HUES48 (cell line): ENCODE measurements around the gene TDP1.

ENCODE experiments used
- H3K27ac ChIP-seq: one replicate; pipeline ENCODE4 v1.7.0; 2013; ENCODE audit warnings: low read depth, low read length, inconsistent platforms
- H3K27me3 ChIP-seq: 2 replicates; pipeline ENCODE4 v1.6.1; 2013; ENCODE audit warnings: mild to moderate bottlenecking, low read length; ENCODE audit not compliant: control insufficient read depth, insufficient read depth
- H3K36me3 ChIP-seq: 2 replicates; pipeline ENCODE4 v1.6.1; 2013; ENCODE audit warnings: low read length; ENCODE audit not compliant: control insufficient read depth, insufficient read depth
- H3K4me1 ChIP-seq: 2 replicates; pipeline ENCODE4 v1.6.1; 2013; ENCODE audit warnings: mild to moderate bottlenecking, low read length; ENCODE audit not compliant: control insufficient read depth, insufficient read depth
- H3K4me3 ChIP-seq: 2 replicates; pipeline ENCODE4 v1.5.1; 2013; ENCODE audit warnings: mild to moderate bottlenecking, low read depth, low read length
- H3K9ac ChIP-seq: 2 replicates; pipeline ENCODE4 v1.6.1; 2013; ENCODE audit warnings: mild to moderate bottlenecking, low read depth, low read length, moderate library complexity
- H3K9me3 ChIP-seq: 2 replicates; pipeline ENCODE4 v1.6.1; 2013; ENCODE audit warnings: low read length; ENCODE audit not compliant: control insufficient read depth, insufficient read depth

Gene TDP1

DNA sequence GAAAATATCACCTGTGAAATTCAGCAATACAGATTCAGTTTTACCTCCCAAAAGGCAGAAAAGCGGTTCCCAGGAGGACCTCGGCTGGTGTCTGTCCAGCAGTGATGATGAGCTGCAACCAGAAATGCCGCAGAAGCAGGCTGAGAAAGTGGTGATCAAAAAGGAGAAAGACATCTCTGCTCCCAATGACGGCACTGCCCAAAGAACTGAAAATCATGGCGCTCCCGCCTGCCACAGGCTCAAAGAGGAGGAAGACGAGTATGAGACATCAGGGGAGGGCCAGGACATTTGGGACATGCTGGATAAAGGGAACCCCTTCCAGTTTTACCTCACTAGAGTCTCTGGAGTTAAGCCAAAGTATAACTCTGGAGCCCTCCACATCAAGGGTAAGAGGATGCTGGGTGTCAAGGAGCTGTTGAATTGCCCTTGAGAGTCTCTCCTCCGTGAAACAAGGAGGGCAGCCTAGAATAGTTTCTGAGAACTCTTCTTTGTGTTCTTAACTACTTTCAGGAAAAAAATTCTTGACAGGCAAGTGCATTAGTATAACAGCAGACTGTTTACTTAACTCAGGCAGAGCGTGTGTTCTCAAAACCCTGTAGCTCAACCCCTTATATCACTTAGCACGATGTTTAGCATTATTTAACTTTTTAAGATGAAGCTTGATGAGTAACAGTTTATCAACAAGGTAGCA is 7.7 kb downstream of the TDP1 start:
- Histone ChIP-seq H3K9me3 (no peaks in the 10 kb centered on the region), H3K4me3 (no peak overlapping the region), H3K27ac (no peak overlapping the region), H3K9ac (no peak overlapping the region), H3K4me1 (peaks cover 21% of the 10 kb centered on the region), H3K36me3 (peaks cover 74% of the 10 kb centered on the region), H3K27me3 (no peaks in the 10 kb centered on the region)

DNA sequence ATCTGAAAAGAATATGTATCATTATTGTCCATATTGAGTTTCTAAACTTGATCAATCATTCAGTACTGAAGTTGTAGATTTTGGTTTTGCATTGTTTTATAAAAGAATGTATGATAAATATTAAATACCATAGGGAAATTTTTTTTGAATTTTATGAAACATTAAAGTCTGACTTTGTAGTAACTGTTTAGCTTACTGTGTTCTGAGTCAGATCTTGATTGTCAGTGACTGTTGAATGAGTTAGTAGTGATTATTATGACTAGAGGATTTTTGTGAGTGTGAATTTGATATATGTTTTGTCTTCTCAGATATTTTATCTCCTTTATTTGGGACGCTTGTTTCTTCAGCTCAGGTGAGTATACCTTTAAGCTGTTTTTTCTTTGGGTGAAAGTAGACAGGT is 10.1 kb downstream of the TDP1 start:
- Histone ChIP-seq H3K27me3 (no peaks in the 10 kb centered on the region), H3K36me3 (peaks cover 85% of the 10 kb centered on the region), H3K9me3 (no peaks in the 10 kb centered on the region), H3K9ac (no peak overlapping the region), H3K4me1 (peaks cover 9% of the 10 kb centered on the region), H3K4me3 (no peak overlapping the region), H3K27ac (no peak overlapping the region)

DNA sequence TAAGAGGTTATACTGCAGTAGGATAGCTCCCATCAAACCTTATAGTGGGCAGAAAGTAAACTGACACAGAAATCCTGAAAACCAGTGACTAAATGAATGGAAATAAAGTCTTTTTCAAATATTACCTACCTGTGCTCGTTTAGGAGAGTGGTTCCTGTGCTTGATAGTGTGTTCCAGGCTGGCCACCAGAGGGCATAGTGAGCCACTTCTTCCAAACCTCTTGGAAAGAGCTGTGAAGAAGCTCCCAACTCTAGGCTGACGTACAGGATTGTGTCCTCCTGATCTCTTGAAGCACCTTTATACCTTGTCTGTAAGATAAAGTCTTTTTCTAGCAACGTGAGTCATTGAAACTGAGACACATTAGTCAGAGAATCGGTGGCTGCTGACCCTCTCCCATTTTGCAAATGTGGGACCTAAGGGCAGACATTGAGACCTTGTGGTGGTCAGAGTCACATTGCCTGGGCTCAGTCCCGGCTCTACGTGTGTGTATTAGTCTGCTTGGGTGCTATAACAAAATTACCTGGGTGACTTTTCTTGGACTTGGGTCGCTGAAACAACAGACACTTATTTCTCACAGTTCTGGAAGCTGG is 17.6 kb downstream of the TDP1 start:
- no peak overlapping the region for H3K27ac ChIP-seq
- peaks cover 80% of the 10 kb centered on the region for H3K36me3 ChIP-seq
- H3K4me1 ChIP-seq = no peaks in the 10 kb centered on the region
- H3K27me3 ChIP-seq = no peaks in the 10 kb centered on the region
- no peaks in the 10 kb centered on the region for H3K9me3 ChIP-seq
- H3K9ac ChIP-seq = no peak overlapping the region
- H3K4me3 ChIP-seq = no peak overlapping the region

DNA sequence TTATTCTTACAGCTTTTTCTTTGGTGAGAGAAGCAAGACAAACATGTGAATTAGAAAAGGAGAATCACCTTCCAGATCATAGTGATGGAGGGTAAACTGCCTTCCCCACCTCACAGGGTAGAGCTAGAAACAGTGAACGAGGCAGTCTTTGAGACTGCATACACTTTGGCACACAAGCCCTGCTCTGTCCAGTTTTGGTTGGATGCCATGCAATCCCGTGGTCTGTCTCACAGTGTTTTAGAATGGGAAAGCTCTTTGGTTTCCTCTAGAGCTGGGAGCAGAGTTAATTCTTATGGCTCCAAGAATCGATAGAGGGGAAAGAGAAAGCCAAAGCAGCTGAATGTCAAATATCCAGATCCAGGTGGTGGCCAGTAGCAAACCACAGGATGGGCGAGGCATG is 21.9 kb downstream of the TDP1 start:
- H3K36me3 ChIP-seq = peaks cover 81% of the 10 kb centered on the region
- no peak overlapping the region for H3K27ac ChIP-seq
- H3K9me3 ChIP-seq = no peaks in the 10 kb centered on the region
- no peaks in the 10 kb centered on the region for H3K4me1 ChIP-seq
- no peaks in the 10 kb centered on the region for H3K27me3 ChIP-seq
- no peak overlapping the region for H3K9ac ChIP-seq
- H3K4me3 ChIP-seq = no peak overlapping the region

DNA sequence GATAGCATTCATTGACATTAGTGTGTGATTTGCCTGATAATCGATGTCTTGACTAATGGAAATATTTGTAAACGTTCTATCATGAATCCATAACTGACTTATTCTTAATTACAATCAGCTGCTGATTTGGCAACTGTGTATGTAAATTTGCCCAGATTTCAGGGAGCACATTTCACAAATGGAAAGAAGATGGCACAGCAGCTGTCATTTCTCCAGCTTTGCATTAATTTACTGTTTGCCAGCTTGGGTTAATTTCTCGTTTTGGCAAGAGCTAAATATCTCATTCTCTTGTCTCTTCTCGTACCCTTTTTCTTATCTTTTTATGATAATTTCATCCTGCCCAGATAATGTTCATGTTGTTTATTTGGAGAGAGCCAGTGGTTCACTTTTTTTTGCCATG is 22.9 kb downstream of the TDP1 start:
- Histone ChIP-seq H3K9me3 (no peaks in the 10 kb centered on the region), H3K4me1 (no peaks in the 10 kb centered on the region), H3K9ac (no peak overlapping the region), H3K27ac (no peak overlapping the region), H3K36me3 (peaks cover 83% of the 10 kb centered on the region), H3K27me3 (no peaks in the 10 kb centered on the region), H3K4me3 (no peak overlapping the region)

DNA sequence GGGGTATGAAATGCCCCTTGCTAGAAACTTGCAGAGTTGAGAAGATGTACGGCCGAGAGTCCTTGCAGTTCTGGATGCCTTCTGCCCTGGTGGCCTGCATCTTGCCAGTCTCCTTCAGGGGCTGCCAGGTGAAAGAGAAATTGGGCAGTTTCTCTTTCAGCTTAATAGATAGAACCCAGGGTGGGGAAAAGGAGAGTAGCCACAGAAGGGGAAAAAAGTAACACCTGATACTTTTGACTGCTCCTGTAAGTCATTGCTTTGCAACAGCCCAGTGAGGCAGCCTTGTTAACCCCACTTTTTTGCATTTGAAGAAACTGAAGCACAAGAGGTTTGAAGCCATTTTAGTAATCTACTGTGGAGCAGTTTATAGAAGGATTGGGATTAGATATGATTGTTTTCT is 27.6 kb downstream of the TDP1 start:
- Histone ChIP-seq H3K27me3 (no peaks in the 10 kb centered on the region), H3K9ac (no peak overlapping the region), H3K4me1 (peaks cover 24% of the 10 kb centered on the region), H3K36me3 (peaks cover 81% of the 10 kb centered on the region), H3K27ac (no peak overlapping the region), H3K9me3 (no peaks in the 10 kb centered on the region), H3K4me3 (no peak overlapping the region)

DNA sequence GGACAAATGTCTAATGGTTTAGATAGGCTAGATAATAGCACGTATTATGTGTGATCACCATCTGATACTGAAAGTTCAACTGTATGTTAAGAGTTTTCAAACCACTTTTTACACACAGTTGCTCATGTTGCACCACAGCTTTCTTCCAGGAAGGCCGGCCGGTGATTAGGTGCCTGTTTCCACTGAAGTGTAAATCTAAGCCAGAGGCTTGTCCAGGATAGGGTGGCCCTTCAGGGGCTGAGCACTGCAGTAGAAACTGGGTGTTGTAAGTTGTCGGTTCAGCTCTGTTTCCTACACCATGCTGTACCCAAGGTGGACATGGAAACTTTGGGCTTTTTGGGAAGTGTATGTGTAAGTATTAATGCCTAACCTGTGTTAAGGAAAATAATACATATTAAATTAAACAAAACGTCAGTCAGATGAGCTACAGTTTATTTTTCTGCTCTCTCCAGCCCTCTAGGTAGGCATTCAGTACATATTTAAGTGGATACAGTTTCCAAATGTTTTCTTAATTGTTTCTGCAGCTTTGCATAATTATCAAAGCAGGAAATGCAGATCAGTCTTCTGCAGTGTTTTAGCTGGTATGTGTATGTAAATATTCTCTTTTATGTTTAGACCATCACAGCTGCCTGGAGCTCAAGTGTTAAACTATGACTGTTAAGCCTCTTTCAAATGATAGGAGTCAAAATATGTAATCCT is 30.9 kb downstream of the TDP1 start:
- no peaks in the 10 kb centered on the region for H3K27me3 ChIP-seq
- peak overlapping the region; percentile 5; the same call in 1 of the 2 replicates for H3K4me3 ChIP-seq
- H3K27ac ChIP-seq = peak overlapping the region; percentile 71
- no peaks in the 10 kb centered on the region for H3K9me3 ChIP-seq
- H3K4me1 ChIP-seq = peaks cover 36% of the 10 kb centered on the region
- H3K36me3 ChIP-seq = peaks cover 75% of the 10 kb centered on the region
- no peak overlapping the region for H3K9ac ChIP-seq

DNA sequence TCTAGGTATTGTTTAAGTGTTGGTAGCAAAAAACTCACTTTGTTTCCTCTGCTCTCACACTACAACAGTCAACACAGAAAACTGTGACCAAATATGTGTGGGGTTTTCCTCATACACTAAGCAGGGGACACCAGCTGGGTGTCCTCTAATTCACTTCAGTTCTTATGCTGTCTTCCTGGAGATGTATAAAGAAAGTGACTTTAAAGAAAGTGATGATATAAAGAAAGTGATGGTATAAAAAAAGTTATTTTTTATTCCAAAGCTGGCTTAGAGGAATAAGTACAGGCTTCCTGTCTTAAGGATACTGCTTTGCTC is 31.4 kb downstream of the TDP1 start:
- H3K36me3 ChIP-seq = peaks cover 75% of the 10 kb centered on the region
- H3K4me3 ChIP-seq = no peak overlapping the region

DNA sequence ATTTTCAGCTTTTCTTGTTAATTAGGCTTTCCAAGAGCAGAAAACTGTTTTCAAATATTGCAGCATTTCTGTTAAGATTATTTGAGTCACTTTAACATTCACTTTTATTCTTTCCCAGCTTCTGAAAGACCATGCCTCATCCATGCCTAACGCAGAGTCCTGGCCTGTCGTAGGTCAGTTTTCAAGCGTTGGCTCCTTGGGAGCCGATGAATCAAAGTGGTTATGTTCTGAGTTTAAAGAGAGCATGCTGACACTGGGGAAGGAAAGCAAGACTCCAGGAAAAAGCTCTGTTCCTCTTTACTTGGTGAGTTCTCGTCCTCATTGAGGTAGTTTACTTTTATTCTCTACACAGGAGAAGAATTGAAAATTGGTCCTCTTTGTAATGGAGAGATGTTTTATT is 33.1 kb downstream of the TDP1 start:
- Histone ChIP-seq H3K4me1 (peaks cover 36% of the 10 kb centered on the region), H3K9ac (no peak overlapping the region), H3K9me3 (no peaks in the 10 kb centered on the region), H3K27ac (peak overlapping the region; percentile 1), H3K36me3 (peaks cover 76% of the 10 kb centered on the region), H3K27me3 (no peaks in the 10 kb centered on the region), H3K4me3 (no peak overlapping the region)

More for the DNA sequence above, 31.4 kb downstream of the TDP1 start:
- Histone ChIP-seq H3K9me3 (no peaks in the 10 kb centered on the region), H3K27ac (peak overlapping the region; percentile 71), H3K4me1 (peaks cover 36% of the 10 kb centered on the region), H3K27me3 (no peaks in the 10 kb centered on the region), H3K9ac (no peak overlapping the region)

DNA sequence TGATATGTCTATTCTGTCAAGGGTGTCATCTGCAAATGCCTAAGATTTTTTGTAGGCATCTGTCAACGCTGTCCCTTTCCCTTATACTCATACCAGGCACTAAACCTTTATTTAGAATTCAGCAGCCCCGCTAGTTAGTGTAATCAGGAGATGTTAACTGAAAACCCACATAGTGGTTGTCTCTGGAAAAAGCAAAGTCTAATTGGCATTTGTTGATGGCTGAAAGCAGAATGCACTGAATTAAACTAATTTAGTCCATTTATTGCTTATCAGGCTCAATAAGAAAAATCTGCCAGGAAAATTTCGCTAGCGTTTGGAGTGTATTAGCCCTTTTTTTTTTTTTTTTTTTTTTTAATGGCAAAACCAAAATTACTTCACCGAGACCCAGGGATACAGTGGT is 34.5 kb downstream of the TDP1 start:
- Histone ChIP-seq H3K27ac (no peak overlapping the region), H3K4me3 (no peak overlapping the region), H3K36me3 (peaks cover 76% of the 10 kb centered on the region), H3K9ac (no peak overlapping the region), H3K4me1 (peaks cover 36% of the 10 kb centered on the region), H3K27me3 (no peaks in the 10 kb centered on the region), H3K9me3 (no peaks in the 10 kb centered on the region)

DNA sequence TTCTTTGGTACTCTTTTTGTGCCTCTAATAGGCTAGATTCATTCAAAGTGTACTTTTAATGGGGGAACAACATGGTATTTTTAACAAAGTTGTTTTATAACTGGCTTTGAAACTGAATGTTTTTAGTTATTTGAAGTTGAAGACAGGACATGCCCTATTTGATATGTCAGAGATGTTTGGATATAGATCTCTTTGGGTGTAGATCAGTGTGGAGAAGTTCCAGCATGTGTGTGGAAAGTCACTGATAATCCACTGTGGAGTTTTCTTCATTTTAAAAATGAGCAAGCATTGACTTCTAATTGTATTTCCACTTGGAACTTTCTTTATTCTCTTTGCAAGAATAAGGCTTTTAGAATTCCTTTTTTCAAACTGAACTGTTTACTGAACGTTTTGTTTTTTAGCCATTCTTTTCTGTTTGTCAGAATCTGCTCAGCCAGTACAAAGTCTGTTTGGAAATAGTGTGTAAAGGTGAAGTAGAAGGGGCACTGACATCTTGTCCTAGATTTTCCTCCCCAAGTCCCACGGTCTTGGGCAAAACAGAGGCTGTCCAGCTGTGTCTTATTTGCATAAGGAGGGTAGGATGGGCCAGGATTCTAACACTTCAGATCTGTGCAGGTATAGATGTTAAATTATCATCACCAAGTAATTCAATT is 35.0 kb downstream of the TDP1 start:
- Histone ChIP-seq H3K27ac (no peak overlapping the region), H3K4me3 (no peak overlapping the region), H3K27me3 (no peaks in the 10 kb centered on the region), H3K9me3 (no peaks in the 10 kb centered on the region), H3K9ac (no peak overlapping the region), H3K4me1 (peaks cover 36% of the 10 kb centered on the region), H3K36me3 (peaks cover 78% of the 10 kb centered on the region)
